Karpas-422 (cell line): ENCODE measurements around the gene CAMK4. TPM values are rescaled to one million over a fixed set of nuclear protein-coding genes. Genes with fewer than 3 reads are reported as not detected.

Experiments
- DNase-seq: peaks from one replicate; pipeline ENCODE4 v3.0.0-alpha.2; 2015
- H2AFZ ChIP-seq: fragments of 200-600 bp; sonication (generic); 2 replicates; pipeline ENCODE4 v1.6.1; 2014; ENCODE audit warnings: antibody characterized with exemption, low read length, mixed read lengths
- H3K27ac ChIP-seq: fragments of 200-600 bp; sonication (generic); 2 replicates; pipeline ENCODE4 v1.5.1; 2014; ENCODE audit warnings: mild to moderate bottlenecking, low read length, moderate library complexity
- H3K27me3 ChIP-seq: fragments of 200-600 bp; sonication (generic); 2 replicates; pipeline ENCODE4 v1.6.1; 2014; ENCODE audit warnings: low read length, mixed read lengths
- H3K36me3 ChIP-seq: fragments of 200-600 bp; sonication (generic); 2 replicates; pipeline ENCODE4 v1.6.1; 2014; ENCODE audit warnings: low read length, mixed read lengths; ENCODE audit not compliant: insufficient read depth
- H3K4me1 ChIP-seq: fragments of 200-600 bp; sonication (generic); 2 replicates; pipeline ENCODE4 v1.6.1; 2014; ENCODE audit warnings: mild to moderate bottlenecking, low read length, mixed read lengths
- H3K4me2 ChIP-seq: fragments of 200-600 bp; sonication (generic); 2 replicates; pipeline ENCODE4 v1.6.1; 2014; ENCODE audit warnings: low read length, low read depth, mild to moderate bottlenecking; ENCODE audit not compliant: poor library complexity, severe bottlenecking
- H3K4me3 ChIP-seq: fragments of 200-600 bp; sonication (generic); 2 replicates; pipeline ENCODE4 v1.5.1; 2014; ENCODE audit warnings: mild to moderate bottlenecking, antibody characterized with exemption, low read length, mixed read lengths
- H3K79me2 ChIP-seq: fragments of 200-600 bp; sonication (generic); 2 replicates; pipeline ENCODE4 v1.6.1; 2014; ENCODE audit warnings: mild to moderate bottlenecking, low read length, mixed read lengths
- H3K9ac ChIP-seq: fragments of 200-600 bp; sonication (generic); 2 replicates; pipeline ENCODE4 v1.6.0; 2014; ENCODE audit warnings: low read length
- H3K9me2 ChIP-seq: fragments of 200-600 bp; sonication (generic), shearing (Covaris generic); replicated peaks from 2 replicates; pipeline ENCODE4 v1.6.0; 2014; ENCODE audit warnings: mild to moderate bottlenecking, low read length, moderate library complexity; ENCODE audit not compliant: insufficient read depth
- H3K9me3 ChIP-seq: fragments of 300-700, 200-600 bp; sonication (generic); 2 replicates; pipeline ENCODE4 v1.6.1; 2014; ENCODE audit warnings: low read length, mixed read lengths
- H4K20me1 ChIP-seq: fragments of 200-600 bp; sonication (generic); 2 replicates; pipeline ENCODE4 v1.6.1; 2014; ENCODE audit warnings: mild to moderate bottlenecking, antibody characterized with exemption, low read length, low read depth; ENCODE audit not compliant: insufficient read depth
- total RNA-seq: library from RNA; depleted of rRNA; stranded (reverse); fragments of >200 nt; shearing (Covaris generic); gene quantifications from 2 replicates; pipeline ENCODE4 v1.2.3, GENCODE V29; 2014; ENCODE audit warnings: low replicate concordance

The CAMK4 gene
- total RNA-seq, 1 experiment from 2014 or later: 0.04 TPM

DNA sequence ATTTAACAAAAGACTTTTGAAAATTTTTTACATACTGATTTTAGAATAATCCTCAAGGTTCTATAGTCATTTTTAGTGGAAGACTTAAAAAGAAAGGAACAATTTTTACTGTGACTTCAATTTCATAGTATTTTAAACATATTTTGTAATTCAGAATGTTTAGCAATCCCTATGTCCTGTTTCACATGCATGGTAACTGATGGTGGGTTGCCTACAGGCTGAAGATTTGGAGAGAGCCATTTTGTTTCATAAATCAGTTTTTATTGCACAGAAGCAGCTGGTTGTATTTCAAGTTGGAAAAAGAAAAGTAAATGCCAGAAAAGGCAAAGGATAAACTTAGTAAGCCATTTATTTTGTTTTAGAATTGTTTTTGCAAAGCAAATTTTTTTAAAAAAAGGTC lies 264.2 kb downstream of the CAMK4 start:
- Histone ChIP-seq H3K9ac (no peak overlapping the region), H3K9me2 (no peaks in the 10 kb centered on the region), H3K36me3 (no peaks in the 10 kb centered on the region)

DNA sequence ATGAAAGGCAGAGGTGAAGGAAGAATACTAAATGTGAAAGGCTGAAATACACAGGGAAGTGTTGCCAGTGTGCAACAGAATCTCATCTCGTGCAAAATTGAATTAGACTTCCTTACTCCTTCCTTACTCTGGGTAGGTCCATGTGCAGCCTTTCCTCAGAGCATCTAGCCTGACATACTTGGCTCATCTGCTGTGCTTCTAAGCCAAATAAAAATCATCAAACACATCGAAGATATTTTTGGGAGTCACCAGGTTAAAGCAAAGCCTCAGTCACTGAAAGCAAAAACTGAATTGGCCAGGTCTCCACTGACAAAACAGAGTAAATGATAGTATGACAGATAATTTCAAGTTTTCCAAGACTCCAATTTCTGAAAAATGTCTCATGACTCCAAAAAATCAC lies 268.8 kb downstream of the CAMK4 start:
- no peak overlapping the region for H3K27ac ChIP-seq

More for the DNA sequence above, 264.2 kb downstream of the CAMK4 start:
- Histone ChIP-seq H4K20me1 (no peaks in the 10 kb centered on the region), H3K4me2 (no peak overlapping the region), H3K79me2 (no peaks in the 10 kb centered on the region), H3K4me1 (no peaks in the 10 kb centered on the region), H3K9me3 (no peaks in the 10 kb centered on the region), H3K27ac (no peak overlapping the region), H3K27me3 (no peaks in the 10 kb centered on the region), H2AFZ (no peak overlapping the region), H3K4me3 (no peak overlapping the region)
- no peak for DNase-seq

DNA sequence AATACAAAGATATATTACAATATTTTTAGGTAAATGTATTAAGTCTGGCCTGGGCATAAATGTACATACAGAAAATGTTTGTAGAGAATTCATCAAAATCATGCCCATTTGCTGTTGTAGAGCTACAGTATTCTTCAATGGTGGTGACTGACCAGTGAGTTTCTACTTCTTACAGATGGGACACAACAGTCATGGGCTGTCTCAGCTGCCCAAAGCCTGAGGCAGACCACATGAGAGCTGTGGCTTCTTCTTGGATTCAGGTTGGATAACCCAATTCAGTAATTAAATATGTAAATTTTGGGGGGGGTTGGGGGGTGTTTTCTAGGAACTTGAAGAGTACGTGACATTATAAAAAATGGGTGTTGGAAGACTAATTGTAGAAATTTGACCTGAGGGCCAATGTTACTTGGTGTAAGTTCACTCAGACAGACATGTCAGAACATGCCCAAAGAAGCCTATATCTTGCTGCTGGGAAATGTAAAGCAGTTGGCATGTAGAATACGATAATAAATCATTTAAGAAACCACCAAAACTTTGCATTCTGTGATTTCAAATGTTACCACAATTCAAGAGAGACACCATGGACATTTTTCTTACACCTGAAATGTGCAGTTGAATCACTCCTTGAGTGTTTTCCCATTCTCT lies 270.3 kb downstream of the CAMK4 start:
- Histone ChIP-seq H3K9me2 (no peaks in the 10 kb centered on the region), H4K20me1 (no peaks in the 10 kb centered on the region), H2AFZ (no peak overlapping the region), H3K27ac (no peak overlapping the region), H3K36me3 (no peaks in the 10 kb centered on the region; the same call in 1 of the 2 replicates), H3K4me2 (no peak overlapping the region), H3K4me3 (no peak overlapping the region), H3K27me3 (no peaks in the 10 kb centered on the region), H3K4me1 (no peaks in the 10 kb centered on the region), H3K9ac (no peak overlapping the region), H3K79me2 (no peaks in the 10 kb centered on the region), H3K9me3 (no peaks in the 10 kb centered on the region)
- no peak for DNase-seq

More for the DNA sequence above, 268.8 kb downstream of the CAMK4 start:
- H3K27me3 ChIP-seq: no peaks in the 10 kb centered on the region
- no peak overlapping the region for H3K9ac ChIP-seq
- H3K9me2 ChIP-seq: no peaks in the 10 kb centered on the region
- H3K79me2 ChIP-seq: no peaks in the 10 kb centered on the region
- no peak overlapping the region for H3K4me3 ChIP-seq
- H2AFZ ChIP-seq: no peak overlapping the region
- DNase-seq: no peak
- no peaks in the 10 kb centered on the region for H4K20me1 ChIP-seq
- no peaks in the 10 kb centered on the region for H3K4me1 ChIP-seq
- H3K9me3 ChIP-seq: no peaks in the 10 kb centered on the region
- H3K4me2 ChIP-seq: no peak overlapping the region
- no peaks in the 10 kb centered on the region; the same call in 1 of the 2 replicates for H3K36me3 ChIP-seq

DNA sequence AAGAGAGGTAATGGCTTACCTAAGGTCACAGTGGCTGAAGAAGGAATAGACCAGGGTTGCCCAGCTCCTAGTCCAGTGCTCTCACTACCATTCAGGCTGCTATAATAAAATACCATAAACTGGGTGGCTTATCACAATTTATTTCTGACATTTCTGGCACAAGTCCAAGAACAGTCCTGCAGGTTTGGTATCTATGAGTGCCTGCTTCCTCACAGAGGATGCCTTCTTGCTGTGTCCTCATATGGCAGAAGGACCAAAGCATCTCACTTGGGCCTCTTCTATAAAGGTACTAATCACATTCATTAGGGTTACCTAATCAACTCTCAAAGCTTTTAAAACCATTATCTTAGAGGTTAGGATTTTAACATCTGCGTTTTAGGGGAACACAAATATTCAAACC lies 271.0 kb downstream of the CAMK4 start:
- Histone ChIP-seq H3K27ac (no peak overlapping the region), H3K9ac (no peak overlapping the region), H3K9me3 (no peaks in the 10 kb centered on the region), H3K9me2 (no peaks in the 10 kb centered on the region), H3K4me2 (no peak overlapping the region), H4K20me1 (no peaks in the 10 kb centered on the region), H3K27me3 (no peaks in the 10 kb centered on the region), H3K4me3 (no peak overlapping the region), H3K36me3 (no peaks in the 10 kb centered on the region; the same call in 1 of the 2 replicates), H3K79me2 (no peaks in the 10 kb centered on the region), H2AFZ (no peak overlapping the region), H3K4me1 (no peaks in the 10 kb centered on the region)
- DNase-seq: no peak

DNA sequence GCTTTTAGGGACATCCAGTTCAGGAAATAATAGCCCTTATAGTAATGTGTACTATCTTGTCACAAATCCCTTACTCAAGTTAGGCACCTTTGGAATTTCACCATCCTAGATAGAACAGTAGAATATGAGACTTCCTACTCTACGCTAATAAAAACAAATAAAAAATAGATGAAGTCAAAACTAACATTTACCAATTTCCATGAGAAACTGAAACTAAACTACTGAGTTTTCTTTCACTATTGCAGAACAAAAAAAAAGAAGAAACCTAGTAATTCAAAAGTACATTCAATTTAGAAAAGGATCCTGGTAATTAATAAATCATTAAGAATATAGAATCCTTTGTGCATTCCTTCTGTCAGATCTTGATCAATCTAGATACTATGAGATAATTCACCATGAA lies 274.2 kb downstream of the CAMK4 start:
- H3K4me3 ChIP-seq: no peak overlapping the region
- H2AFZ ChIP-seq: no peak overlapping the region
- no peaks in the 10 kb centered on the region; the same call in 1 of the 2 replicates for H3K36me3 ChIP-seq
- no peaks in the 10 kb centered on the region for H3K9me2 ChIP-seq
- H3K27me3 ChIP-seq: no peaks in the 10 kb centered on the region
- H3K9me3 ChIP-seq: no peaks in the 10 kb centered on the region
- no peaks in the 10 kb centered on the region for H3K4me1 ChIP-seq
- peaks cover 8% of the 10 kb centered on the region for H3K79me2 ChIP-seq
- no peaks in the 10 kb centered on the region for H4K20me1 ChIP-seq
- DNase-seq: no peak
- no peak overlapping the region for H3K27ac ChIP-seq
- H3K9ac ChIP-seq: no peak overlapping the region
- H3K4me2 ChIP-seq: no peak overlapping the region

DNA sequence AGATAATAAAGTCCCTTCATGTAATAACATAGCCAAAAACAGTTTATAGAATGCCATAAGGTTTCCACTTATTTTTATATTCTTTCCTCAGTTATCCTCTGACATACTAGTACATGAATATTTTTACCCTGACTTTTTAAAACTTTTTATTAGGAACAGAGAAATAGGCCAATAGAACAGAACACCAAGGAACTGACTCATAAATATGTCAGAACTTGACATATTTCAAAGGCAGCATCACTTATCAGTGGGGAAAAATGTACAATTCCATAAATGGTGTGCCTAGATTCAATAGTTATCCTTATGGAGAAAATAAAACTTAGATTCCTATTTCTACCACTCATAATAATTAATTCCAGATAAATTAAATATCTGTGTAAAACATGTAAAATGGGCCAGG lies 278.8 kb downstream of the CAMK4 start:
- Histone ChIP-seq H3K9ac (no peak overlapping the region), H3K4me1 (no peaks in the 10 kb centered on the region), H3K79me2 (peaks cover 26% of the 10 kb centered on the region), H4K20me1 (no peaks in the 10 kb centered on the region), H3K9me2 (no peaks in the 10 kb centered on the region), H3K9me3 (no peaks in the 10 kb centered on the region), H3K27ac (no peak overlapping the region), H3K4me3 (no peak overlapping the region), H3K27me3 (no peaks in the 10 kb centered on the region), H3K36me3 (no peaks in the 10 kb centered on the region), H2AFZ (no peak overlapping the region), H3K4me2 (no peak overlapping the region)
- DNase-seq: no peak

DNA sequence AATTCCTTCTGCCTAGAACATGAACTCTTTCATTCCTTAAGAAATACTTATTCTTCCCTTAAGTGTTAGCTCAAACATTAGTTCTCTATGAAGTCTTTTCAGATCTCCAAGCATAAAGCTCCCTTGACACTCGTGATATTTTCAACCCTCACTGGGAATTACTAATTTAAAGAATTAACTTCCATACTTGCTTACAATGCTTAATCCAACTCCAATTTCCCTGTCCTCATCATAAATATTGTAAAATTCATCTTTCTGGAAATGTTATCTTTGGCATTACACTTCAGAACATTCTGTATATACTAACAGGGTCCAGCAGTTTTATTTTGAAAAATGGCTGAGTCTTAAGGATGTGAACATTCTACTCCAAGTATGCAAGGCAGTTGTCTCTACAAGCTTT lies 280.9 kb downstream of the CAMK4 start:
- H3K27ac ChIP-seq: no peak overlapping the region
- H3K9me3 ChIP-seq: no peaks in the 10 kb centered on the region
- no peak overlapping the region for H3K9ac ChIP-seq
- no peak overlapping the region for H3K4me2 ChIP-seq
- no peak overlapping the region for H2AFZ ChIP-seq
- H3K9me2 ChIP-seq: 0 out of 2 replicates have a peak, but pooled peaks cover 1% of the 10 kb centered on the region
- H3K36me3 ChIP-seq: no peaks in the 10 kb centered on the region
- no peaks in the 10 kb centered on the region for H3K27me3 ChIP-seq
- no peak for DNase-seq
- no peaks in the 10 kb centered on the region; the same call in 1 of the 2 replicates for H4K20me1 ChIP-seq
- H3K79me2 ChIP-seq: peaks cover 46% of the 10 kb centered on the region
- no peak overlapping the region for H3K4me3 ChIP-seq
- H3K4me1 ChIP-seq: peaks cover 13% of the 10 kb centered on the region

DNA sequence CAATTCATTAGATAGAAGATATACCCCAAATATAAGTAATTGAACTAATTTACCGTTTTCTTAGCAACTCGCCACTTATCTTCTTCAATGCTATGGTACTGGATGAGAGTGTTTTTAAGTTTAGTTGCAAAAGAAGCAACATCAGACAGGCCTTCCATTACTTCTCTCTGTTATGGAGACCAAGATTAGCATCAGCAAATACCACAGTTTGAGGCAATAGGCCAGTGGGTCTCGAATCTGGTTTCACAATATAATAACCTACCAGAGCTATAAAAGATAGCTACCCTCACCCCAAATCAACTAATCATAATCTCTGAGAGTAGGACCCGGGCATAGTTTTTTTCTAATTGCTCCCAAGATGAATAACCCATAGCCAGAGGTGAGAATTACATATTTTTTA lies 283.1 kb downstream of the CAMK4 start:
- no peak overlapping the region for H3K27ac ChIP-seq
- H3K27me3 ChIP-seq: no peaks in the 10 kb centered on the region
- DNase-seq: no peak
- H3K79me2 ChIP-seq: peaks cover 61% of the 10 kb centered on the region
- no peaks in the 10 kb centered on the region for H3K36me3 ChIP-seq
- no peak overlapping the region for H3K4me2 ChIP-seq
- H3K4me3 ChIP-seq: no peak overlapping the region
- no peak overlapping the region for H3K9ac ChIP-seq
- no peaks in the 10 kb centered on the region for H3K9me3 ChIP-seq
- H3K9me2 ChIP-seq: 0 out of 2 replicates have a peak, but pooled peaks cover 2% of the 10 kb centered on the region
- H3K4me1 ChIP-seq: peaks cover 30% of the 10 kb centered on the region
- H4K20me1 ChIP-seq: no peaks in the 10 kb centered on the region; the same call in 1 of the 2 replicates
- H2AFZ ChIP-seq: no peak overlapping the region
